Epithelial cell of proximal tubule (primary cell): ENCODE data around the gene HS3ST1. TPM values are rescaled to one million over a fixed set of nuclear protein-coding genes. Genes with fewer than 3 reads are reported as not detected.
A peak's percentile ranks its signal among the peaks of the same experiment; 100 is the strongest.

ENCODE experiments used
- DNase-seq: peaks from one replicate; pipeline ENCODE4 v3.0.0-alpha.2; 2011; ENCODE audit warnings: low read depth
- H3K4me3 ChIP-seq: 2 replicates; pipeline ENCODE4 v1.5.1; 2011; ENCODE audit warnings: low read depth, mild to moderate bottlenecking, low read length
- CTCF ChIP-seq: conservative IDR thresholded peaks from 2 replicates; pipeline ENCODE4 v1.5.1; 2012; ENCODE audit warnings: low read depth, mild to moderate bottlenecking, low read length
- total RNA-seq: library from RNA; depleted of rRNA; stranded (reverse); fragments of >200 nt; gene quantifications from 2 replicates; pipeline ENCODE4 v1.2.3, GENCODE V29; 2015

HS3ST1 gene
- total RNA-seq, 1 donor from 2014 or later: 5.1 TPM

GRCh38 chr4:11427121-11427996 is 1.3 kb downstream of the HS3ST1 start:
- no peak for DNase-seq
- TF ChIP-seq CTCF: no peak
- H3K4me3 ChIP-seq: peak overlapping the region; percentile 87

GRCh38 chr4:11426731-11427120 is 2.0 kb downstream of the HS3ST1 start:
- no peak for TF ChIP-seq CTCF
- DNase-seq: no peak
- H3K4me3 ChIP-seq: peak overlapping the region; percentile 87

DNA sequence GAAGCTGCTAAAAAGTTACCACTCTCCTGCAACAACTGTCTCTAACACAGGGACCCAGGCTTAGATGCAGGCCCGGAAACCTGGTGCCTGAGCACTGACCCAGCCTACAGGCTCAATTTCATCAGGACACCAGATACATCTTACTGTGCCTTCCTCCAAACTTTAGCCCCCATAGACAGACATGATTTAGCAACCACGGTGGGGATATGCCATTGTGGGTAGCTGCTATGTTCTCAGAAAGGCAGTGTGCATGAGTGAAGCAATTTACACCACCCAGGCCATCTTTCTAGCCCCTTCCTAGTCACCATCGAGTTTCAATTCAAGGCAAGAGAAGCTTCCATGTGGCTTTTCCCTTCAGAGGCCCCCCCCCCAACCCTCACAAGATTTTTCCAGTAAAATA is 2.7 kb downstream of the HS3ST1 start:
- TF ChIP-seq CTCF: no peak
- peak overlapping the region; percentile 87 for H3K4me3 ChIP-seq

GRCh38 chr4:11424856-11425255 is 3.8 kb downstream of the HS3ST1 start:
- TF ChIP-seq CTCF: no peak
- no peak for DNase-seq
- no peak overlapping the region for H3K4me3 ChIP-seq

More for the DNA sequence above, 2.7 kb downstream of the HS3ST1 start:
- no peak for DNase-seq

- no peak for DNase-seq
- TF ChIP-seq CTCF: peak; percentile 56
- no peak overlapping the region for H3K4me3 ChIP-seq
Observed at GRCh38 chr4:11424000-11424399, 4.7 kb downstream of the HS3ST1 start.

DNA sequence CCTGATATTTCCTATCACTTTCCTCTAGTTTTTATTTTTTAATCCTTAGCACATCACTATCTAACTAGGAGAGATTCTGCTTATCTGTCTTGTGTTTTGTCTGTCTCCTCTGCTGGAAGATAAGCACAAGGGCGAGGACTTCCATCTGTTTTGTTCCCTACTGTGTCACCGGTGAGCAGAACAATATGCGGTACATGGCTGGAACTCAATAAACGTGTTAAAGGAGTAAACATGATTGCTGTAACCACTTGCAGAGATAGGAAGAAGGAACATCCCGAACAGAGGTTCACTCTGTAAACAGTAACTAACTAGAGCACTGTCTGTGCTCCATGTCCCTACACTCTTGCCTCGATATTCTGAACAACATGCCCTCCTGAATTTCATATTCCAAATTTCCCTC is 5.2 kb downstream of the HS3ST1 start:
- no peak for DNase-seq
- TF ChIP-seq CTCF: no peak

GRCh38 chr4:11421116-11421515 is 7.6 kb downstream of the HS3ST1 start:
- DNase-seq: no peak
- no peak overlapping the region for H3K4me3 ChIP-seq

More for the DNA sequence above, 5.2 kb downstream of the HS3ST1 start:
- H3K4me3 ChIP-seq: no peak overlapping the region

More at GRCh38 chr4:11421116-11421515, 7.6 kb downstream of the HS3ST1 start:
- TF ChIP-seq CTCF: no peak
